SU-DHL-6 (cell line): ENCODE data around the gene PKN3.

Source experiments
- EZH2phosphoT487 ChIP-seq: fragments of 200-600 bp; sonication (generic), shearing (Covaris generic); conservative IDR thresholded peaks from 2 replicates; pipeline ENCODE4 v1.6.1; 2018; ENCODE audit warnings: mild to moderate bottlenecking, antibody characterized with exemption, low read length, moderate library complexity, mixed read lengths
- TF ChIP-seq, protein P1 (sequence below): fragments of 200-600 bp; sonication (generic); IDR thresholded peaks from one replicate; pipeline ENCODE4 v1.5.1; 2017; ENCODE audit warnings: antibody characterized with exemption, mild to moderate bottlenecking, low read length, moderate library complexity; ENCODE audit not compliant: insufficient read depth, poor library complexity, severe bottlenecking

DNA sequence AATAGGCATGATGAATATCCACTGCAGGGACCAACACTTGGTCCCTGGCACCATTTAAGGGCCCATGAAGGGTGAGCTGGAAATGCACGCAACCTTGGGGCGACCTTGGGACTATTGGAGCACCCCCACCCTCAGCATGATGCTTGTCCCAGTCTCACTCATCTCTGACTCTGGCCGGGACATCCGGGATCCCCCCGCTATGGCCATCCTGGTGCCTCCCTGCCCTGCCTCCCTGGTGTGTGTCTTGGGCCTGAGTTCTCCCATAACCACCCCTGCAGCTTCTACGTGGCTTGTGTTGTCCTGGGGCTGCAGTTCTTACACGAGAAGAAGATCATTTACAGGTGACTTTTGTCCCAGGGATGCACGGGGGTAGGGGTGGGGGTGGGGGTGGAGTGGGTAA is 15.7 kb downstream of the PKN3 start:
- TF ChIP-seq, protein P1, sequence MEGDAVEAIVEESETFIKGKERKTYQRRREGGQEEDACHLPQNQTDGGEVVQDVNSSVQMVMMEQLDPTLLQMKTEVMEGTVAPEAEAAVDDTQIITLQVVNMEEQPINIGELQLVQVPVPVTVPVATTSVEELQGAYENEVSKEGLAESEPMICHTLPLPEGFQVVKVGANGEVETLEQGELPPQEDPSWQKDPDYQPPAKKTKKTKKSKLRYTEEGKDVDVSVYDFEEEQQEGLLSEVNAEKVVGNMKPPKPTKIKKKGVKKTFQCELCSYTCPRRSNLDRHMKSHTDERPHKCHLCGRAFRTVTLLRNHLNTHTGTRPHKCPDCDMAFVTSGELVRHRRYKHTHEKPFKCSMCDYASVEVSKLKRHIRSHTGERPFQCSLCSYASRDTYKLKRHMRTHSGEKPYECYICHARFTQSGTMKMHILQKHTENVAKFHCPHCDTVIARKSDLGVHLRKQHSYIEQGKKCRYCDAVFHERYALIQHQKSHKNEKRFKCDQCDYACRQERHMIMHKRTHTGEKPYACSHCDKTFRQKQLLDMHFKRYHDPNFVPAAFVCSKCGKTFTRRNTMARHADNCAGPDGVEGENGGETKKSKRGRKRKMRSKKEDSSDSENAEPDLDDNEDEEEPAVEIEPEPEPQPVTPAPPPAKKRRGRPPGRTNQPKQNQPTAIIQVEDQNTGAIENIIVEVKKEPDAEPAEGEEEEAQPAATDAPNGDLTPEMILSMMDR = no peak
- no peak for TF ChIP-seq EZH2phosphoT487
